HepG2 (cell line): ENCODE measurements around the gene THBS1. TPM values are rescaled to one million over a fixed set of nuclear protein-coding genes. Genes with fewer than 3 reads are reported as not detected.

Source experiments
- ATAC-seq: fragments of 200-7000 bp; cut with Tn5 transposase; 3 replicates; pipeline ENCODE4 v1.9.1; 2020; ENCODE audit warnings: mild to moderate bottlenecking, moderate library complexity
- BruUV-seq: library from RNA; stranded (reverse); fragments of 400-500 nt; replicated peaks from 2 replicates; lab custom pipeline; 2021; lab: Mats Ljungman, UMichigan
- CTCF ChIA-PET: fragments of 300-600 bp; formaldehyde crosslinking; extraction: SDS; loops from one replicate; lab custom pipeline; 2021; ENCODE audit warnings: low total read pairs, inconsistent platforms, low intra/inter-chr PET ratio; lab: Yijun Ruan, JAX
- POLR2A ChIA-PET: fragments of 350-600 bp; sonication (Branson Sonifier 250); formaldehyde crosslinking; loops from one replicate; lab custom pipeline; 2020; ENCODE audit warnings: antibody characterized with exemption, inconsistent platforms; lab: Yijun Ruan, JAX
- DNase-seq: peaks from one replicate; pipeline ENCODE4 v3.0.0-alpha.2; 2015; ENCODE audit warnings: low spot score
- FAIRE-seq: peaks from 3 replicates; lab custom pipeline; 2011; peaks lifted over from hg19 to GRCh38; lab: Jason Lieb, UNC
- H2AFZ ChIP-seq: one replicate; pipeline ENCODE4 v1.6.1; 2011; ENCODE audit warnings: low read length, inconsistent platforms
- H3K27ac ChIP-seq: fragments of 300-600 bp; 3 replicates; pipeline ENCODE4 v1.8.0; 2011; ENCODE audit warnings: mixed run types, mild to moderate bottlenecking, mixed read lengths, low read length, inconsistent platforms; ENCODE audit not compliant: insufficient read depth; ENCODE audit errors: extremely low read length
- H3K27me3 ChIP-seq, 2 experiments: fragments of 200-600 bp in 1 of 2; 2 replicates in 1 of 2; 3 replicates in 1 of 2; pipeline versions ENCODE4 v1.6.0 to v1.8.0; 2011; ENCODE audit warnings: low read length in 2 of 2, mild to moderate bottlenecking in 2 of 2, moderate library complexity in 2 of 2, inconsistent platforms in 1 of 2; ENCODE audit not compliant: insufficient read depth in 2 of 2, control insufficient read depth in 1 of 2
- H3K36me3 ChIP-seq, 2 experiments: fragments of 200-600 bp in 1 of 2; replicated peaks in 1 of 2; 2 replicates in 1 of 2; 3 replicates in 1 of 2; pipeline versions ENCODE4 v1.5.1 to v1.8.0; 2011; ENCODE audit warnings: low read length in 2 of 2, inconsistent platforms in 1 of 2; ENCODE audit not compliant: insufficient read depth in 2 of 2, control insufficient read depth in 1 of 2
- H3K4me1 ChIP-seq: 2 replicates; pipeline ENCODE4 v1.5.1; 2012; ENCODE audit warnings: low read length, inconsistent platforms; ENCODE audit not compliant: insufficient read depth
- H3K4me2 ChIP-seq: 2 replicates; pipeline ENCODE4 v1.6.0; 2011; ENCODE audit warnings: low read depth, low read length, inconsistent platforms
- H3K4me3 ChIP-seq, 3 experiments: fragments of 200-600 bp in 1 of 3; sonication (generic), shearing (Covaris generic) in 1 of 3; replicated peaks in 1 of 3; 2 replicates each; pipeline ENCODE4 v1.5.1; 2011 to 2016; ENCODE audit warnings: low read length in 3 of 3, inconsistent platforms in 2 of 3, low read depth in 2 of 3, mild to moderate bottlenecking in 2 of 3, control low read depth in 1 of 3, mixed read lengths in 1 of 3; ENCODE audit not compliant: insufficient read depth in 1 of 3
- H3K79me2 ChIP-seq: one replicate; pipeline ENCODE4 v1.6.1; 2011; ENCODE audit warnings: low read length, inconsistent platforms; ENCODE audit not compliant: insufficient read depth
- H3K9ac ChIP-seq: 2 replicates; pipeline ENCODE4 v1.6.0; 2011; ENCODE audit warnings: mild to moderate bottlenecking, low read depth, low read length, inconsistent platforms; ENCODE audit not compliant: insufficient read depth
- H3K9me3 ChIP-seq: 2 replicates; pipeline ENCODE4 v1.5.1; 2012; ENCODE audit warnings: mild to moderate bottlenecking, low read length
- H4K20me1 ChIP-seq: 2 replicates; pipeline ENCODE4 v1.6.0; 2011; ENCODE audit warnings: inconsistent platforms, mild to moderate bottlenecking, low read length, moderate library complexity; ENCODE audit not compliant: insufficient read depth
- BRD4 ChIP-seq: sonication (generic); formaldehyde crosslinking; IDR thresholded peaks from 2 replicates; pipeline ENCODE4 v1.4.0; 2020; ENCODE audit warnings: missing genetic modification reagents
- NCOA2 ChIP-seq: sonication (generic); formaldehyde crosslinking; IDR thresholded peaks from 2 replicates; pipeline ENCODE4 v1.8.0; 2022; ENCODE audit warnings: inconsistent platforms
- PAXIP1 ChIP-seq: sonication (generic); formaldehyde crosslinking; conservative IDR thresholded peaks from 2 replicates; pipeline ENCODE4 v1.4.0; 2020; ENCODE audit warnings: mild to moderate bottlenecking, missing genetic modification reagents, moderate library complexity
- POGK ChIP-seq: sonication (generic); formaldehyde crosslinking; conservative IDR thresholded peaks from 2 replicates; pipeline ENCODE4 v1.8.0; 2022; ENCODE audit warnings: mild to moderate bottlenecking, moderate library complexity, missing genetic modification reagents
- SMARCC2 ChIP-seq: fragments of 450-650 bp; IDR thresholded peaks from 2 replicates; pipeline ENCODE4 v1.6.1; 2017; ENCODE audit warnings: antibody characterized with exemption, mild to moderate bottlenecking
- SMC3 ChIP-seq: IDR thresholded peaks from 2 replicates; pipeline ENCODE4 v1.6.1; 2011; ENCODE audit warnings: low read length, improper control_type of control experiment
- SP140L ChIP-seq: sonication (generic); formaldehyde crosslinking; IDR thresholded peaks from 2 replicates; pipeline ENCODE4 v1.4.0; 2020; ENCODE audit warnings: missing genetic modification reagents, borderline replicate concordance
- ZBTB38 ChIP-seq: sonication (generic); formaldehyde crosslinking; IDR thresholded peaks from 2 replicates; pipeline ENCODE4 v1.5.1; 2020; ENCODE audit warnings: mild to moderate bottlenecking, missing genetic modification reagents
- ZBTB40 ChIP-seq, 2 experiments: fragments of 450-650 bp in 1 of 2; sonication (generic) in 1 of 2; formaldehyde crosslinking in 1 of 2; IDR thresholded peaks; 2 replicates each; pipeline versions ENCODE4 v1.6.1 to v1.8.0; 2016 to 2022; ENCODE audit warnings: antibody characterized with exemption in 1 of 2, mild to moderate bottlenecking in 1 of 2, missing genetic modification reagents in 1 of 2
- ZNF75D ChIP-seq: sonication (generic); formaldehyde crosslinking; IDR thresholded peaks from 2 replicates; pipeline ENCODE4 v1.8.1; 2023; ENCODE audit warnings: missing genetic modification reagents, mild to moderate bottlenecking, borderline replicate concordance
- WGBS: methylation state at CpG from one replicate; pipeline ENCODE4 v1.1.6; 2017; ENCODE audit warnings: low lambda C conversion rate; 5-methylcytosine and 5-hydroxymethylcytosine counted together
- in situ Hi-C: cut with HindIII; loops from 2 replicates; pipeline ENCODE4 v1.10.0; 2017; ENCODE audit warnings: low pct_unique_long_range_greater_than_20kb; ENCODE audit not compliant: extremely low pct_ligation_motif_present
- intact Hi-C: fragments of 100-400 bp; cut with micrococcal nuclease; formaldehyde crosslinking; loops from one replicate; pipeline ENCODE4 v1.10.0; 2022; ENCODE audit not compliant: unreplicated experiment
- polyA plus RNA-seq, 8 experiments: library from polyadenylated mRNA; depleted of rRNA in 3 of 8; stranded (reverse) in 7 of 8; unstranded in 1 of 8; fragments of >200 nt; fragmentation: Illumina TruSeq in 4 of 8; extraction: Trizol in 4 of 8; gene quantifications; 2 replicates each; pipeline versions ENCODE4 v1.2.1 to v1.2.3, GENCODE V29; 2011 to 2016; ENCODE audit warnings: low read depth in 4 of 8, missing spikeins in 1 of 8, mixed read lengths in 1 of 8; ENCODE audit not compliant: insufficient read depth in 1 of 8
- total RNA-seq, 5 experiments: library from RNA; depleted of rRNA; stranded (reverse); fragments of >200 nt; fragmentation: Illumina TruSeq; extraction: Trizol; gene quantifications; 2 replicates each; pipeline ENCODE4 v1.2.3, GENCODE V29; 2016; ENCODE audit warnings: low read depth in 1 of 5

Gene THBS1
- total and polyA plus RNA-seq, 2 of the 13 experiments (the other 11 are each of a cell fraction or from before 2014, with no cell fraction given), result 54.7 to 67.1 TPM

- Histone ChIP-seq H3K36me3 (peaks cover 6 to 10% of the 10 kb centered on the region in 2 experiments), H3K79me2 (no peaks in the 10 kb centered on the region), H2AFZ (no peak overlapping the region), H3K9ac (no peak overlapping the region), H3K4me3 (no peak overlapping the region), H3K4me1 (no peaks in the 10 kb centered on the region), H3K27me3 (peaks cover 0 to 1% of the 10 kb centered on the region in 2 experiments; a peak in 1 of 5 replicates), H3K9me3 (no peaks in the 10 kb centered on the region), H3K27ac (no peak overlapping the region), H4K20me1 (no peaks in the 10 kb centered on the region), H3K4me2 (no peak overlapping the region)
- no TSS peak for BruUV-seq
- WGBS, result 67% methylated on average over 2 of the region's 2 CpGs
- DNase-seq (no peak), FAIRE-seq (no peak), ATAC-seq (no peak)
- intact Hi-C loops, result no loop called here
- POLR2A ChIA-PET, result interaction anchor here (1.8 kb wide), 1 partner anchor 428 kb away, joined by 8 read pairs; no protein-coding TSS in a partner anchor
- in situ Hi-C loops, result loop anchor here (10.0 kb wide), 1 partner anchor 165 kb away; no protein-coding TSS in a partner anchor
- CTCF ChIA-PET, result no interaction called here
- TF ChIP-seq PAXIP1 (CRISPR knock-in tag) (no peak), SMARCC2 (no peak), BRD4 (no peak), ZNF75D (CRISPR knock-in tag) (no peak), SP140L (no peak), ZBTB40 (IDR thresholded peaks at IDR 0.05) (no peak), ZBTB40 (CRISPR knock-in tag; IDR thresholded peaks at IDR 0.05) (no peak), ZBTB38 (no peak), NCOA2 (CRISPR knock-in tag) (no peak), POGK (CRISPR knock-in tag) (no peak), SMC3 (no peak)
Observed at GRCh38 chr15:39599871-39600270, 19.0 kb downstream of the THBS1 start.
